Measurements from ENCODE around the gene MAML1. TPM values are rescaled to one million over a fixed set of nuclear protein-coding genes. Genes with fewer than 3 reads are reported as not detected.
"Not testable (repeated sequence)": the region's sequence is repeated elsewhere in the genome, so short reads cannot be mapped to it uniquely, and the experiment has no call there.

Gene MAML1
- total RNA-seq, 1 donor from 2014 or later = 17.5 TPM

DNA sequence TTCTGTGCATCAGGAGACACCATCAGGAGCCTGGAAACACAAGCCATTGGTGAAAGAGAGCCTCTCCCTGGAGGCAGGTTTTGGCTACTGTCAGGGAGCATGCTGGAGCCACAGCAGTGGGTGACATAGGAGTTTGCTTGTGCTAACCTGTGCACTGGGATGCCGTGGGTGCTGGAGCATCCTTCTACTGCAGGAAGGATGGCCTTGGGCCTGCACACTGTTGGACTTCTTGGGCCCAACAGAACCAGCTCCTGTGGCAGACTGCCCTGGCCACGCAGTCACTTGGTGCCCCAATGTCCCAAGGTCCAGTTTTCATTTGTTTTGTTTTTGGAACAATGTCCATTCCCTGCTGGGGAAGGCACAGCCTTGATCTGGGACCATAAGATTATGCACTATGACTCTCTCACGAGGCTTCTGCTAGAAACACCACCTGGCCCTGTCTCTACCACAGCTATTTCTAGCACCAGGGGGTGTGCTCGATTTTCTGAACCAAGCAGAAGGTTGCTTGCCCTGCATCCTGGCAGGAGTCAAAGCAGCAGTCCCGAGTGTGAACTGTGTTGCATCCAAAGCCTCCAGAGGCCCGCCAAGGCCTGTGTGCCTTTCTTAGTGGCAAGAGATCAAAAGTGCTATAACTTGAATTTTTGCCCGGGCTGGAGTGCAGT, 55.7 kb downstream of the MAML1 start:
- DNase-seq (ENCODE audit: low read depth) = no peak
- TF ChIP-seq, protein P1, sequence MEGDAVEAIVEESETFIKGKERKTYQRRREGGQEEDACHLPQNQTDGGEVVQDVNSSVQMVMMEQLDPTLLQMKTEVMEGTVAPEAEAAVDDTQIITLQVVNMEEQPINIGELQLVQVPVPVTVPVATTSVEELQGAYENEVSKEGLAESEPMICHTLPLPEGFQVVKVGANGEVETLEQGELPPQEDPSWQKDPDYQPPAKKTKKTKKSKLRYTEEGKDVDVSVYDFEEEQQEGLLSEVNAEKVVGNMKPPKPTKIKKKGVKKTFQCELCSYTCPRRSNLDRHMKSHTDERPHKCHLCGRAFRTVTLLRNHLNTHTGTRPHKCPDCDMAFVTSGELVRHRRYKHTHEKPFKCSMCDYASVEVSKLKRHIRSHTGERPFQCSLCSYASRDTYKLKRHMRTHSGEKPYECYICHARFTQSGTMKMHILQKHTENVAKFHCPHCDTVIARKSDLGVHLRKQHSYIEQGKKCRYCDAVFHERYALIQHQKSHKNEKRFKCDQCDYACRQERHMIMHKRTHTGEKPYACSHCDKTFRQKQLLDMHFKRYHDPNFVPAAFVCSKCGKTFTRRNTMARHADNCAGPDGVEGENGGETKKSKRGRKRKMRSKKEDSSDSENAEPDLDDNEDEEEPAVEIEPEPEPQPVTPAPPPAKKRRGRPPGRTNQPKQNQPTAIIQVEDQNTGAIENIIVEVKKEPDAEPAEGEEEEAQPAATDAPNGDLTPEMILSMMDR (IDR thresholded peaks at IDR 0.05; ENCODE audit: insufficient read depth, low read length, poor library complexity, severe bottlenecking) = no peak
- H3K27me3 ChIP-seq (ENCODE audit: control insufficient read depth, insufficient read depth, low read length) = no peaks in the 10 kb centered on the region
- no peaks in the 10 kb centered on the region for H3K36me3 ChIP-seq (ENCODE audit: control insufficient read depth, insufficient read depth, low read length)
- no peak overlapping the region for H3K4me3 ChIP-seq (ENCODE audit: low read depth, low read length)

DNA sequence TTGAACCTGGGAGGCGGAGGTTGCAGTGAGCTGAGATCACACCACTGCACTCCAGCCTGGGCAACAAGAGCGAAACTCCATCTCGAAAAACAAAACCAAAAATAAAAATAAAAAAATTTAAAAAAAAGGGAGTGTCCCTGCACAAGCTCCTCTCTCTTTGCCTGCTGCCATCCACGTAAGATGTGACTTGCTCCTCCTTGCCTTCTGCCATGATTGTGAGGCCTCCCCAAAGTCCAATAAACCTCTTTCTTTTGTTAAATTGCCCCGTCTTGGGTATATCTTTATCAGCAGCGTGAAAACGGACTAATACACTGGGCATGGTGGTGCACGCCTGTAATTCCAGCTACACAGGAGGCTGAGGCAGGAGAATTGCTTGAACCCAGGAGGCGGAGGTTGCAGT, 56.7 kb downstream of the MAML1 start:
- not testable (repeated sequence) for DNase-seq (ENCODE audit: low read depth); H3K27me3 ChIP-seq (ENCODE audit: control insufficient read depth, insufficient read depth, low read length); H3K4me3 ChIP-seq (ENCODE audit: low read depth, low read length); H3K36me3 ChIP-seq (ENCODE audit: control insufficient read depth, insufficient read depth, low read length)

GRCh38 chr5:179791881-179792611, 59.4 kb downstream of the MAML1 start:
- Histone ChIP-seq H3K27me3 (ENCODE audit: control insufficient read depth, insufficient read depth, low read length) (no peaks in the 10 kb centered on the region), H3K36me3 (ENCODE audit: control insufficient read depth, insufficient read depth, low read length) (no peaks in the 10 kb centered on the region), H3K4me3 (ENCODE audit: low read depth, low read length) (no peak overlapping the region)
- TF ChIP-seq, protein P1 (IDR thresholded peaks at IDR 0.05; ENCODE audit: insufficient read depth, low read length, poor library complexity, severe bottlenecking) = no peak
- DNase-seq (ENCODE audit: low read depth) = no peak

GRCh38 chr5:179792612-179793467, 60.2 kb downstream of the MAML1 start:
- Histone ChIP-seq H3K27me3 (ENCODE audit: control insufficient read depth, insufficient read depth, low read length) (no peaks in the 10 kb centered on the region), H3K36me3 (ENCODE audit: control insufficient read depth, insufficient read depth, low read length) (no peaks in the 10 kb centered on the region), H3K4me3 (ENCODE audit: low read depth, low read length) (no peak overlapping the region)
- TF ChIP-seq, protein P1 (IDR thresholded peaks at IDR 0.05; ENCODE audit: insufficient read depth, low read length, poor library complexity, severe bottlenecking) = no peak
- DNase-seq (ENCODE audit: low read depth) = no peak

GRCh38 chr5:179793468-179794139, 61.0 kb downstream of the MAML1 start, which contains the start of gene LTC4S:
Gene LTC4S, plus strand, starts transcription at chr5:179793986. Its CDS starts 95 bp downstream, at chr5:179794081.
- TF ChIP-seq, protein P1 (IDR thresholded peaks at IDR 0.05; ENCODE audit: insufficient read depth, low read length, poor library complexity, severe bottlenecking) = no peak
- no peaks in the 10 kb centered on the region for H3K36me3 ChIP-seq (ENCODE audit: control insufficient read depth, insufficient read depth, low read length)
- no peak for DNase-seq (ENCODE audit: low read depth)
- no peak within 1 kb of the TSS for H3K4me3 ChIP-seq (ENCODE audit: low read depth, low read length)
- H3K27me3 ChIP-seq (ENCODE audit: control insufficient read depth, insufficient read depth, low read length) = no peaks in the 10 kb centered on the region
